Neural progenitor cell (in vitro differentiated cells): ENCODE results near the gene BRD1. TPM values are rescaled to one million over a fixed set of nuclear protein-coding genes. Genes with fewer than 3 reads are reported as not detected.

Experiments used
- DNase-seq: peaks from one replicate; pipeline ENCODE4 v3.0.0-alpha.2; 2016; ENCODE audit warnings: low spot score
- H2AFZ ChIP-seq: fragments of 200-600 bp; sonication (generic); replicated peaks from 2 replicates; pipeline ENCODE4 v1.6.1; 2016; ENCODE audit warnings: antibody characterized with exemption
- H3F3A ChIP-seq: fragments of 200-600 bp; sonication (generic); 2 replicates; pipeline ENCODE4 v1.6.1; 2016; ENCODE audit warnings: antibody characterized with exemption, low read depth
- H3K27ac ChIP-seq: fragments of 200-600 bp; sonication (generic); 2 replicates; pipeline ENCODE4 v1.5.1; 2016; ENCODE audit warnings: mild to moderate bottlenecking
- H3K27me3 ChIP-seq: fragments of 200-600 bp; sonication (generic); 2 replicates; pipeline ENCODE4 v1.6.1; 2016; ENCODE audit warnings: mild to moderate bottlenecking, moderate library complexity
- H3K36me3 ChIP-seq: fragments of 200-600 bp; sonication (generic); 2 replicates; pipeline ENCODE4 v1.5.1; 2016
- H3K4me1 ChIP-seq: fragments of 200-600 bp; sonication (generic); 2 replicates; pipeline ENCODE4 v1.6.1; 2016; ENCODE audit warnings: mixed run types
- H3K4me2 ChIP-seq: fragments of 200-600 bp; sonication (generic); 2 replicates; pipeline ENCODE4 v1.6.1; 2016
- H3K4me3 ChIP-seq: fragments of 200-600 bp; sonication (generic); 2 replicates; pipeline ENCODE4 v1.5.1; 2016
- H3K79me2 ChIP-seq: fragments of 200-600 bp; sonication (generic); 2 replicates; pipeline ENCODE4 v1.6.1; 2016; ENCODE audit warnings: low read depth
- H3K9ac ChIP-seq: fragments of 200-600 bp; sonication (generic); 2 replicates; pipeline ENCODE4 v1.6.1; 2016
- H3K9me3 ChIP-seq: fragments of 200-600 bp; sonication (generic); 2 replicates; pipeline ENCODE4 v1.5.1; 2016; ENCODE audit warnings: low read depth
- H4K20me1 ChIP-seq: fragments of 200-600 bp; sonication (generic); 2 replicates; pipeline ENCODE4 v1.6.1; 2016; ENCODE audit warnings: low read depth
- H3K27ac Mint-ChIP-seq: 3 replicates; pipeline ENCODE4 v1.8.0; 2021; ENCODE audit warnings: mixed read lengths
- H3K27me3 Mint-ChIP-seq: 2 replicates; pipeline ENCODE4 v1.8.0; 2022; ENCODE audit warnings: low read depth, mild to moderate bottlenecking, inconsistent platforms, moderate library complexity, mixed read lengths; ENCODE audit not compliant: insufficient read depth
- H3K36me3 Mint-ChIP-seq: 3 replicates; pipeline ENCODE4 v1.8.0; 2021; ENCODE audit warnings: mixed read lengths
- H3K4me1 Mint-ChIP-seq: 3 replicates; pipeline ENCODE4 v1.8.0; 2021; ENCODE audit warnings: mixed read lengths
- H3K4me3 Mint-ChIP-seq: 3 replicates; pipeline ENCODE4 v1.8.0; 2021; ENCODE audit warnings: mild to moderate bottlenecking, moderate library complexity, mixed read lengths
- H3K9me3 Mint-ChIP-seq: 3 replicates; pipeline ENCODE4 v1.8.0; 2020; ENCODE audit warnings: mixed read lengths
- CTCF ChIP-seq: fragments of 200-600 bp; sonication (generic); IDR thresholded peaks from 2 replicates; pipeline ENCODE4 v1.5.1; 2017; ENCODE audit warnings: antibody characterized with exemption, mild to moderate bottlenecking
- EZH2 ChIP-seq: fragments of 200-600 bp; sonication (generic); IDR thresholded peaks from 2 replicates; pipeline ENCODE4 v1.6.1; 2017; ENCODE audit warnings: antibody characterized with exemption, mild to moderate bottlenecking, moderate library complexity
- EZH2phosphoT487 ChIP-seq: fragments of 200-600 bp; sonication (generic); IDR thresholded peaks from 2 replicates; pipeline ENCODE4 v1.6.1; 2017; ENCODE audit warnings: antibody characterized with exemption
- total RNA-seq: library from RNA; depleted of rRNA; stranded (reverse); fragments of >200 nt; gene quantifications from 2 replicates; pipeline ENCODE4 v1.2.3, GENCODE V29; 2015; ENCODE audit warnings: low replicate concordance

BRD1 gene
- total RNA-seq, 1 donor from 2014 or later = 31.2 TPM

- peaks cover 7% of the 10 kb centered on the region for H3K4me1 Mint-ChIP-seq
- H4K20me1 ChIP-seq = peaks cover 92% of the 10 kb centered on the region
- H3K27me3 ChIP-seq = no peaks in the 10 kb centered on the region
- H3K9ac ChIP-seq = no peak overlapping the region
- no peaks in the 10 kb centered on the region for H3F3A ChIP-seq
- no peak overlapping the region for H3K27ac Mint-ChIP-seq
- no peaks in the 10 kb centered on the region for H3K9me3 Mint-ChIP-seq
- H3K27me3 Mint-ChIP-seq = no peaks in the 10 kb centered on the region
- H3K79me2 ChIP-seq = peaks cover 97% of the 10 kb centered on the region
- TF ChIP-seq CTCF (no peak), EZH2 (no peak)
- no peaks in the 10 kb centered on the region for H3K9me3 ChIP-seq
- no peak overlapping the region for H3K4me2 ChIP-seq
- no peaks in the 10 kb centered on the region for H3K36me3 ChIP-seq
- H3K4me3 ChIP-seq = no peak overlapping the region
- no peaks in the 10 kb centered on the region for H3K4me1 ChIP-seq
- H3K4me3 Mint-ChIP-seq = no peak overlapping the region
- no peak overlapping the region for H3K27ac ChIP-seq
- DNase-seq = no peak
- H2AFZ ChIP-seq = no peak overlapping the region
- H3K36me3 Mint-ChIP-seq = peaks cover 17% of the 10 kb centered on the region
These were observed 42.6 kb downstream of the BRD1 start for GRCh38 chr22:49785046-49785521.

- Histone ChIP-seq H3K79me2 (peaks cover 97% of the 10 kb centered on the region), H4K20me1 (peaks cover 92% of the 10 kb centered on the region), H3F3A (no peaks in the 10 kb centered on the region), H3K9ac (no peak overlapping the region), H3K36me3 (no peaks in the 10 kb centered on the region), H3K4me1 (no peaks in the 10 kb centered on the region), H2AFZ (no peak overlapping the region), H3K4me3 (no peak overlapping the region), H3K4me2 (no peak overlapping the region), H3K27me3 (no peaks in the 10 kb centered on the region), H3K27ac (no peak overlapping the region), H3K9me3 (no peaks in the 10 kb centered on the region)
- Mint-ChIP-seq H3K4me3 (no peak overlapping the region), H3K4me1 (peaks cover 7% of the 10 kb centered on the region), H3K36me3 (peaks cover 16% of the 10 kb centered on the region), H3K27me3 (no peaks in the 10 kb centered on the region), H3K27ac (no peak overlapping the region), H3K9me3 (no peaks in the 10 kb centered on the region)
- no peak for TF ChIP-seq CTCF
- TF ChIP-seq EZH2 = no peak
- TF ChIP-seq EZH2phosphoT487 = no peak
- DNase-seq = no peak
These were observed 43.1 kb downstream of the BRD1 start for GRCh38 chr22:49784630-49784971.

GRCh38 chr22:49783926-49784629, 43.6 kb downstream of the BRD1 start:
- Histone ChIP-seq H3K9me3 (no peaks in the 10 kb centered on the region), H2AFZ (no peak overlapping the region), H3K27ac (no peak overlapping the region), H3K4me1 (no peaks in the 10 kb centered on the region), H3K36me3 (no peaks in the 10 kb centered on the region), H3F3A (no peaks in the 10 kb centered on the region), H3K4me2 (no peak overlapping the region), H3K4me3 (no peak overlapping the region), H3K27me3 (no peaks in the 10 kb centered on the region), H3K9ac (no peak overlapping the region), H3K79me2 (peaks cover 97% of the 10 kb centered on the region), H4K20me1 (peaks cover 92% of the 10 kb centered on the region)
- Mint-ChIP-seq H3K9me3 (no peaks in the 10 kb centered on the region), H3K27ac (peak overlapping the region; percentile 13), H3K4me1 (peaks cover 11% of the 10 kb centered on the region), H3K4me3 (no peak overlapping the region), H3K27me3 (peaks cover 1% of the 10 kb centered on the region), H3K36me3 (peaks cover 20% of the 10 kb centered on the region)
- TF ChIP-seq EZH2phosphoT487 (no peak), EZH2 (no peak), CTCF (no peak)
- DNase-seq = no peak
